ENCODE measurements around the gene LECT2.

Gene LECT2

GRCh38 chr5:135991429-135991828, 36.6 kb upstream of the LECT2 start:
- TF ChIP-seq CTCF (conservative IDR thresholded peaks at IDR 0.05; ENCODE audit: low read depth, low read length), result no peak
- no peak overlapping the region for H3K27ac ChIP-seq
- no peaks in the 10 kb centered on the region for H4K20me1 ChIP-seq (ENCODE audit: insufficient read depth)
- H3K4me1 ChIP-seq (ENCODE audit: low read depth, poor library complexity, severe bottlenecking), result no peaks in the 10 kb centered on the region
- H3K27me3 ChIP-seq (ENCODE audit: insufficient read depth, low read depth), result no peaks in the 10 kb centered on the region
- H3K9ac ChIP-seq, result no peak overlapping the region
- no peak overlapping the region for H2AFZ ChIP-seq (ENCODE audit: low read depth)
- no peaks in the 10 kb centered on the region for H3K79me2 ChIP-seq (ENCODE audit: insufficient read depth, low read depth)
- no peak overlapping the region for H3K4me2 ChIP-seq
- H3K4me3 ChIP-seq (IDR thresholded peaks at IDR 0.05; ENCODE audit: insufficient read depth, low read depth, low read length), result no peak overlapping the region
- no peaks in the 10 kb centered on the region for H3K36me3 ChIP-seq (ENCODE audit: insufficient read depth)

GRCh38 chr5:135990528-135991255, 35.9 kb upstream of the LECT2 start:
- no peak for TF ChIP-seq CTCF (conservative IDR thresholded peaks at IDR 0.05; ENCODE audit: low read depth, low read length)
- Histone ChIP-seq H3K9ac (no peak overlapping the region), H3K27me3 (ENCODE audit: insufficient read depth, low read depth) (no peaks in the 10 kb centered on the region), H3K4me2 (no peak overlapping the region), H3K4me3 (IDR thresholded peaks at IDR 0.05; ENCODE audit: insufficient read depth, low read depth, low read length) (no peak overlapping the region), H4K20me1 (ENCODE audit: insufficient read depth) (no peaks in the 10 kb centered on the region), H2AFZ (ENCODE audit: low read depth) (no peak overlapping the region), H3K4me1 (ENCODE audit: low read depth, poor library complexity, severe bottlenecking) (no peaks in the 10 kb centered on the region), H3K36me3 (ENCODE audit: insufficient read depth) (no peaks in the 10 kb centered on the region), H3K27ac (no peak overlapping the region), H3K79me2 (ENCODE audit: insufficient read depth, low read depth) (no peaks in the 10 kb centered on the region)

GRCh38 chr5:135989686-135990085, 34.9 kb upstream of the LECT2 start:
- H3K9ac ChIP-seq, result no peak overlapping the region
- H3K4me2 ChIP-seq, result no peak overlapping the region
- H3K79me2 ChIP-seq (ENCODE audit: insufficient read depth, low read depth), result no peaks in the 10 kb centered on the region
- no peak for TF ChIP-seq CTCF (conservative IDR thresholded peaks at IDR 0.05; ENCODE audit: low read depth, low read length)
- no peaks in the 10 kb centered on the region for H3K4me1 ChIP-seq (ENCODE audit: low read depth, poor library complexity, severe bottlenecking)
- no peaks in the 10 kb centered on the region for H3K27me3 ChIP-seq (ENCODE audit: insufficient read depth, low read depth)
- no peaks in the 10 kb centered on the region for H4K20me1 ChIP-seq (ENCODE audit: insufficient read depth)
- H3K4me3 ChIP-seq (IDR thresholded peaks at IDR 0.05; ENCODE audit: insufficient read depth, low read depth, low read length), result no peak overlapping the region
- H3K27ac ChIP-seq, result no peak overlapping the region
- no peak overlapping the region for H2AFZ ChIP-seq (ENCODE audit: low read depth)
- H3K36me3 ChIP-seq (ENCODE audit: insufficient read depth), result no peaks in the 10 kb centered on the region

- H4K20me1 ChIP-seq (ENCODE audit: insufficient read depth), result no peaks in the 10 kb centered on the region
- no peak overlapping the region for H3K4me2 ChIP-seq
- no peak overlapping the region for H3K9ac ChIP-seq
- no peak overlapping the region for H3K27ac ChIP-seq
- no peak for TF ChIP-seq CTCF (conservative IDR thresholded peaks at IDR 0.05; ENCODE audit: low read depth, low read length)
- H3K79me2 ChIP-seq (ENCODE audit: insufficient read depth, low read depth), result no peaks in the 10 kb centered on the region
- H3K27me3 ChIP-seq (ENCODE audit: insufficient read depth, low read depth), result no peaks in the 10 kb centered on the region
- H3K4me1 ChIP-seq (ENCODE audit: low read depth, poor library complexity, severe bottlenecking), result no peaks in the 10 kb centered on the region
- H3K36me3 ChIP-seq (ENCODE audit: insufficient read depth), result no peaks in the 10 kb centered on the region
- H3K4me3 ChIP-seq (IDR thresholded peaks at IDR 0.05; ENCODE audit: insufficient read depth, low read depth, low read length), result no peak overlapping the region
- no peak overlapping the region for H2AFZ ChIP-seq (ENCODE audit: low read depth)
These were observed 33.8 kb upstream of the LECT2 start for GRCh38 chr5:135988546-135988945.
